GM21515 (cell line): ENCODE measurements around the gene DPEP2.

Experiments
- ATAC-seq: cut with Tn5 transposase; IDR thresholded peaks from one replicate; pipeline ENCODE4 v1.9.1; 2021; ENCODE audit not compliant: unreplicated experiment

DPEP2 gene

GRCh38 chr16:67957622-67958021 lies 41.7 kb downstream of the DPEP2 start:
- no peak for ATAC-seq

GRCh38 chr16:67954421-67955196 lies 44.7 kb downstream of the DPEP2 start:
- no peak for ATAC-seq

- ATAC-seq, result no peak
These were observed 45.5 kb downstream of the DPEP2 start for GRCh38 chr16:67953641-67954375.

GRCh38 chr16:67951485-67951884 lies 47.8 kb downstream of the DPEP2 start:
- no peak for ATAC-seq

GRCh38 chr16:67950335-67950843 lies 48.9 kb downstream of the DPEP2 start:
- no peak for ATAC-seq

- ATAC-seq, result no peak
These were observed 49.6 kb downstream of the DPEP2 start for GRCh38 chr16:67949645-67950044.

GRCh38 chr16:67948015-67948414 lies 51.3 kb downstream of the DPEP2 start:
- ATAC-seq, result no peak

GRCh38 chr16:67946966-67947558 lies 52.2 kb downstream of the DPEP2 start:
- ATAC-seq, result no peak

- ATAC-seq, result no peak
These were observed 53.1 kb downstream of the DPEP2 start for GRCh38 chr16:67946128-67946569.

GRCh38 chr16:67945392-67945933 lies 53.8 kb downstream of the DPEP2 start:
- ATAC-seq, result no peak

- ATAC-seq, result no peak
These were observed 54.4 kb downstream of the DPEP2 start for GRCh38 chr16:67944690-67945391.

- ATAC-seq, result no peak
These were observed 55.4 kb downstream of the DPEP2 start, which contains the start of gene LCAT for GRCh38 chr16:67943619-67944504. TSS of gene LCAT (minus strand) at chr16:67944120. CDS start at chr16:67944101, 19 bp downstream.

GRCh38 chr16:67943256-67943618 lies 56.0 kb downstream of the DPEP2 start:
- no peak for ATAC-seq

GRCh38 chr16:67942510-67943255 lies 56.6 kb downstream of the DPEP2 start:
- ATAC-seq, result no peak

GRCh38 chr16:67942200-67942509 lies 57.1 kb downstream of the DPEP2 start:
- ATAC-seq, result no peak

- ATAC-seq, result no peak
These were observed 57.6 kb downstream of the DPEP2 start for GRCh38 chr16:67941469-67942199.

- no peak for ATAC-seq
These were observed 58.7 kb downstream of the DPEP2 start for GRCh38 chr16:67940446-67941089.
